ENCODE results near the gene SIM2. TPM values are rescaled to one million over a fixed set of nuclear protein-coding genes. Genes with fewer than 3 reads are reported as not detected.

The SIM2 gene
- total RNA-seq, 2 donors from 2014 or later, result not detected

- Histone ChIP-seq H3K4me3 (peak overlapping the region; percentile 26), H3K27ac (no peak overlapping the region), H3K9me3 (no peaks in the 10 kb centered on the region), H3K36me3 (no peaks in the 10 kb centered on the region), H3K27me3 (replicated peaks; ENCODE audit: insufficient read depth) (peaks cover 3% of the 10 kb centered on the region), H3K4me1 (ENCODE audit: control insufficient read depth in 1 of 2, low read depth in 2 of 2) (peaks cover 0 to 13% of the 10 kb centered on the region in 2 donors)
- TF ChIP-seq CTCF (IDR thresholded peaks at IDR 0.05), result no peak
- DNase-seq (ENCODE audit: low spot score) (no peak), ATAC-seq (ENCODE audit: insufficient number of reproducible peaks, low FRiP score, low read depth) (no peak)
Observed at GRCh38 chr21:36747815-36748383, 49.0 kb downstream of the SIM2 start.

GRCh38 chr21:36749935-36750575 is 51.1 kb downstream of the SIM2 start:
- H3K36me3 ChIP-seq, result no peaks in the 10 kb centered on the region
- H3K27me3 ChIP-seq (replicated peaks; ENCODE audit: insufficient read depth), result peaks cover 3% of the 10 kb centered on the region
- H3K9me3 ChIP-seq, result no peaks in the 10 kb centered on the region
- no peak for ATAC-seq (ENCODE audit: insufficient number of reproducible peaks, low FRiP score, low read depth)
- no peak for TF ChIP-seq CTCF (IDR thresholded peaks at IDR 0.05)
- H3K27ac ChIP-seq, result no peak overlapping the region
- DNase-seq (ENCODE audit: low spot score), result no peak
- H3K4me3 ChIP-seq, result no peak overlapping the region
- peaks cover 0 to 5% of the 10 kb centered on the region in 2 donors for H3K4me1 ChIP-seq (ENCODE audit: control insufficient read depth in 1 of 2, low read depth in 2 of 2)

- no peak for TF ChIP-seq CTCF (IDR thresholded peaks at IDR 0.05)
- H3K4me3 ChIP-seq, result no peak overlapping the region
- H3K9me3 ChIP-seq, result no peaks in the 10 kb centered on the region
- H3K27ac ChIP-seq, result no peak overlapping the region
- no peaks in the 10 kb centered on the region for H3K36me3 ChIP-seq
- ATAC-seq (ENCODE audit: insufficient number of reproducible peaks, low FRiP score, low read depth), result no peak
- DNase-seq (ENCODE audit: low spot score), result no peak
- peaks cover 0 to 5% of the 10 kb centered on the region in 2 donors for H3K4me1 ChIP-seq (ENCODE audit: control insufficient read depth in 1 of 2, low read depth in 2 of 2)
- peaks cover 3% of the 10 kb centered on the region for H3K27me3 ChIP-seq (replicated peaks; ENCODE audit: insufficient read depth)
Observed at GRCh38 chr21:36750576-36750959, 51.7 kb downstream of the SIM2 start.

GRCh38 chr21:36751383-36751782 is 52.5 kb downstream of the SIM2 start:
- Histone ChIP-seq H3K4me3 (no peak overlapping the region), H3K27ac (no peak overlapping the region), H3K9me3 (no peaks in the 10 kb centered on the region), H3K36me3 (no peaks in the 10 kb centered on the region), H3K4me1 (ENCODE audit: control insufficient read depth in 1 of 2, low read depth in 2 of 2) (peaks cover 0 to 5% of the 10 kb centered on the region in 2 donors), H3K27me3 (replicated peaks; ENCODE audit: insufficient read depth) (peaks cover 3% of the 10 kb centered on the region)
- DNase-seq (ENCODE audit: low spot score), result no peak
- ATAC-seq (ENCODE audit: insufficient number of reproducible peaks, low FRiP score, low read depth), result no peak
- no peak for TF ChIP-seq CTCF (IDR thresholded peaks at IDR 0.05)

- DNase-seq (ENCODE audit: low spot score) (no peak), ATAC-seq (ENCODE audit: insufficient number of reproducible peaks, low FRiP score, low read depth) (no peak)
- no peaks in the 10 kb centered on the region for H3K27me3 ChIP-seq (replicated peaks; ENCODE audit: insufficient read depth)
- H3K27ac ChIP-seq, result no peak overlapping the region
- no peak for TF ChIP-seq CTCF (IDR thresholded peaks at IDR 0.05)
- no peaks in the 10 kb centered on the region for H3K36me3 ChIP-seq
- no peaks in the 10 kb centered on the region for H3K4me1 ChIP-seq (ENCODE audit: control insufficient read depth in 1 of 2, low read depth in 2 of 2)
- no peaks in the 10 kb centered on the region for H3K9me3 ChIP-seq
- H3K4me3 ChIP-seq, result no peak overlapping the region
Observed at GRCh38 chr21:36753556-36753955, 54.6 kb downstream of the SIM2 start.

Data from thoracic aorta (tissue), 2 donors.